Dermis microvascular lymphatic vessel endothelial cell (primary cell): ENCODE results near the gene COX5A. TPM values are rescaled to one million over a fixed set of nuclear protein-coding genes. Genes with fewer than 3 reads are reported as not detected.
"Not testable (repeated sequence)": the region's sequence is repeated elsewhere in the genome, so short reads cannot be mapped to it uniquely, and the experiment has no call there.

Experiments used
- DNase-seq, 2 donors: peaks; one replicate each; pipeline versions ENCODE4 v3.0.0 to v3.0.0-alpha.2; 2010; ENCODE audit warnings: low read depth in 2 of 2
- total RNA-seq: library from RNA; depleted of rRNA; stranded (reverse); fragments of >200 nt; gene quantifications from 2 replicates; pipeline ENCODE4 v1.2.1, GENCODE V29; 2014

The COX5A gene
- total RNA-seq, 1 donor from 2014 or later, result 57.8 TPM

- no peak for DNase-seq
These were observed 35.4 kb downstream of the COX5A start for GRCh38 chr15:74902295-74903075.

DNA sequence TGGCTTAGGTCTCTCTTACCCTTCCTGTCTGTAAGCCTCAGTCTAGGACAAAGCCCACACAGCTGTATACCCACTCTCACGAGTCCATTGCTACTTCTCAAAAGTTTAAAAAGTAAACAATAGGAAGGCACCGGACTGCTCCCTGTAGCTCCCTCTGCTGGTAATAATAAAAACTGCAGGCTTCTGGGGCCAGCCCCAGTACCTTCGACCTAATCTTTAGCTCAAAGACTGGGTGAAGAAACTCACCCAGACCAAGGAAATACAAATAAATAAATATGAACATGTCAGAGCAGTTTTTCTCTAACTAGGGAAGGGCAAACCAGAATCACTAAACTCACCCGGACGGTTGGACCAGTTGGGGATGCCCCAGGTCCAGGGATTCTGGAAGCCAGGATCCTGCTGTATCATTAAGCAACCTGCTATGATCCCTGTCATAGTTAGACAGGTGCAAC is 36.2 kb downstream of the COX5A start:
- DNase-seq, result peak in 1 of 2 donors; percentile 56

DNA sequence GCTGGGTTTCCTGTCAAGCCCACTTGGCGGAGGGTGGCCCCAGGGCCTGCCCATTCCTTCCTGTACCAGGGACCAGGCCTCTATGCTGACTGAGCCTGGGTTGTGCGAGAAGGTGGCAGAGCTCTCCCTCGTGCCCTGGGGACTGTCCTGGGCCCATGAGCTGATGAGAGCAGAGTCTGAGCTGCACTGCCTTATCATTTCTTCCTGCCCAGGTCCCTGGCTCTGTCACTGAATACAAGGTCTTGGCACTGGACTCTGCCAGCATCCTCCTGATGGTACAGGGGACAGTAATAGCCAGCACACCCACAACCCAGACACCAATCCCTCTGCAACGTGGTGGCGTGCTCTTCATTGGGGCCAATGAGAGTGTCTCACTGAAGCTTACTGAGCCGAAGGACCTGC is 40.6 kb downstream of the COX5A start:
- no peak for DNase-seq

DNA sequence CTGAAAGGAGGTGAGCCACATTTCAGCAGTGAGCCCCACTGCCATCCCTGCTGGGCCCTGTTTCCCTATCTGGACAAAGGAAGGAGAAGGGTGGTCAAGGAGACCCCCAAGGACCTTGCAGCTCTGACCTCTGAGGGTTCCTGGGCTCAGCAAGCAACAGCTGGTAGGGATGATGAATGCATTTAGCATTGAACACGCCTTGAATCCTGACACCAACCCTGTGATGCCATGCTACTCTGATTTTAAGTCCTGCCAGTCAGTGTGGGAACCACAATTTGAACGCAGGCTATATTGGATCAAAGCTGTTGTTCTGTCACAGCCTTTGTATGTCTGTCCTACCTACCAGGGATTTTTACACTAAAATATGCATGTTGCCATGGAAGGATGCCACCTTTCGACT is 41.6 kb downstream of the COX5A start:
- no peak for DNase-seq

- DNase-seq, result no peak
These were observed 42.0 kb downstream of the COX5A start for GRCh38 chr15:74895830-74896229.

DNA sequence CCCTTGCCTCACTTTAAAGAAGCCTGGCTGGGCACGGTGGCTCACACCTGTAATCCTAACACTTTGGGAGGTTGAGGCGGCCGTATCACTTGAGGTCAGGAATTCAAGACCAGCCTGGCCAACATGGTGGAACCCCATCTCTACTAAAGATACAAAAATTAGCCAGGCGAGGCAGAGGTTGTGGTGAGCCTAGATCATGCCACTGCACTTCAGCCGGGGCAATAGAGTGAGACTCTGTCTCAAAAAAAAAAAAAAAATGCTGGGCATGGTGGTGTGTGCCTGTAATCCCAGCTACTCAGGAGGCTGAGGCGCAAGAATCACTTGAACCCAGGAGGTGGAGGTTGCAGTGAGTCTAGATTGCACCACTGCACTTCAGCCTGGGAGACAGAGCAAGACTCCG is 43.5 kb downstream of the COX5A start:
- not testable (repeated sequence) for DNase-seq

DNA sequence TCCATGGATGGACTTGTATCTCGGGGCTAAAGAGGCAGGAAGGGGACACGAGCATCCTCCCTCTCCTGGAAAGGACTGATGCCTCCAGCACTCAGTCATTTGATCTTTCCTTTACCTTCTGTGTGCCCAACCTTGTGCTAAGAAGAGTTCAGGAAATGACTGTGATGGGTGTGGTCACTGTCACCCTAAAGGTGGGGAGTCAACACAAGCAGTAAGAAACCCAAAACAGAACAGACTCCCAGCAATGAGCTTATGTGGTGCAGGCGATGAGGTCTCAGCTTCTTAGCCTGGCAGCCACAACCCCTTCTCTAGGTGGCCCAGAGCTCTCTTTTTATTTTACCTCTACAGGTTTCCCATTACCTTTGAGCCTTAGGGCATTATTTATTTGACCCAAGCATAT is 44.2 kb downstream of the COX5A start:
- DNase-seq, result no peak

DNA sequence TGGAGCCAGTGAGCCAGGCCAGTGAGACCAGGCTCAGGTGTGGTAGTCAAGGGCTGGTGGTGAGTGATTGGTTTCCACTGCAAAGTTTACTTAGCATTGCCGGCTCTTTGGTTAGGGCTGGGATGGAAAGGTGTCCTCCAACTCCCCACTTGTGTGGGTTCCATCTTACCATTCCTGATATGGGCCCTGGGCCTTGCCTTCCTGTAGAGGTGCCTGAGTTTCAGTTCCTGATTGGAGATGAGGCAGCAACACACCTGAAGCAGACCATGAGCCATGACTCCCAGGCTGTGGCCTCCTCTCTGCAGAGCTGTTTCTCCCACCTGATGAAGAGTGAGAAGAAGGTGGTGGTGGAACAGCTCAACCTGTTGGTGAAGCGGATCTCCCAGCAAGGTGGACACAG is 44.9 kb downstream of the COX5A start:
- no peak for DNase-seq

DNA sequence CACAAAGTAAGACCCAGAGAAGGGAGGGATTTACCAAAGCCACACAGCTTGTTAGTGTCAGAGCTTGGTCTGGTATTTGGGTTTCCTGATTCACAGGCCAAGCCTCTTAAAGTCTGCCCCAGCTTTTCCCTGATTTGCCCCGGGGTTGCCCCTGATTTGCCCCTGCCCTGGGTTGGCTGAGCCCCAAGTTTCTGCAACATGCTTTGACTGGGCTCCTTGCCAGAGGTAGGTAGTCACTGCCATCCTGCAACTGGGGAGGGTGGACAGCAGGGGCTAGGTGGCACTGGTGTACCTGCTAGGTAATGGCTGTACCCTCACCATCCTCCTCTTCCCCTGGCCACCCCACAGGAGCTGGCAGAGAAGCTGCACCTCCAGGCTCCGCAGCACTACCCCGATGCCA is 45.6 kb downstream of the COX5A start:
- no peak for DNase-seq

GRCh38 chr15:74891469-74891868 is 46.4 kb downstream of the COX5A start:
- DNase-seq, result no peak

DNA sequence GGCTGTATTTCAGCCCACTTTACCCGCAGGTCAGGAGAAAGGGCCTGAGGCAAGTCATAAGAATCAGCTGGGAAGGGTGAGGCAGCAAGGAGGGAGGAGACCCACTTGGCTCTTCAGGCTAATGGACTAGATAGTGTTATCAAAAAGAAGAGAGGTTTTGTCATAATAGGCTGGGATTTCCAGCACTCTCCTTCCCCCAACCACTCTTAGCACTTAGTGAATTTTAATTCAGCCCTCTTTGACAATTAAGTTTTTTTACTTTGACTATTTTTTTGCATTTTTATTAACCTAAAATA is 47.3 kb downstream of the COX5A start:
- DNase-seq, result no peak

GRCh38 chr15:74889883-74890664 is 47.8 kb downstream of the COX5A start, which contains the start of gene MPI:
Gene MPI (plus strand): TSS chr15:74890042. CDS start chr15:74890074, 32 bp downstream.
- DNase-seq, result peak; percentile 42 to 85

DNA sequence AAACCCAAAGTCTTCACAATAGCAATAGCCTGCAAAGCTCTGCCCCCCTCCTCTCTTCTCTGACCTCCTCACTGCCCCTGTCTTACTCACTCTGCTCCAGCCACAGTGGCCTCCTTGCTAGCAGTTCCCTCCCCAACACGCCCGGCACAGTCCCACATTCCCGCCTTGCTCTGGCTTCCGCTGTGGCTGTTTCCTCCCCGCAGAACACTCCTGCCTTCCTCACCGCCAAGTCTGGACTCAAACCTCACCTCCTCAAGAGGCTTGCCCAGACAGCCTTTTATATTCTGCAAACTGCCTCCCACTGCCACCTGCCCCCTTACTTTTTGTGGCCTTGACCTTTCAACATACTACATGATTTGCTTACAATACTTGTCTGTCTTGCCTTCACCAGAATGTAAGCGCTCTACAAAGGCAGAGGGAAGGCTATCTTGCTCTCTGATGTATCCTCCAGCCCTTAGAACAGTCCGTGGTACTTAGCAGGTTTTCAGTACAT is 48.4 kb downstream of the COX5A start:
- DNase-seq, result peak in 1 of 2 donors; percentile 35

- DNase-seq, result no peak
These were observed 49.2 kb downstream of the COX5A start for GRCh38 chr15:74888716-74889115.

DNA sequence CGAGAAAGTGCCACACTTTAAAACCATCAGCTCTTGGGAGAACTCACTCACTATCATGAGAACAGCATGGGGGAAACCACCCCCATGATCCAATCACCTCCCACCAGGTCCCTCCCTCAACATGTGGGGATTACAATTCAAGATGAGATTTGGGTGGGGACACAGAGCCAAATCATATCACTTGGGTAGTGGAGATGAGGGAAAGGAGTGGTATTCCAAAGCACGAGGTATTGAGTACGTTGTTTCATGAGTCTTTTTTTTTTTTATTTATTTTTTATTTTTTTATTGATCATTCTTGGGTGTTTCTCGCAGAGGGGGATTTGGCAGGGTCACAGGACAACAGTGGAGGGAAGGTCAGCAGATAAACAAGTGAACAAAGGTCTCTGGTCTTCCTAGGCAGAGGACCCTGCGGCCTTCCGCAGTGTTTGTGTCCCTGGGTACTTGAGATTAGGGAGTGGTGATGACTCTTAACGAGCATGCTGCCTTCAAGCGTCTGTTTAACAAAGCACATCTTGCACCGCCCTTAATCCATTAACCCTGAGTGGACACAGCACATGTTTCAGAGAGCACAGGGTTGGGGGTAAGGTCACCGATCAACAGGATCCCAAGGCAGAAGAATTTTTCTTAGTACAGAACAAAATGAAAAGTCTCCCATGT is 50.2 kb downstream of the COX5A start:
- not testable (repeated sequence) for DNase-seq

GRCh38 chr15:74885461-74885860 is 52.4 kb downstream of the COX5A start:
- no peak for DNase-seq

- no peak for DNase-seq
These were observed 53.2 kb downstream of the COX5A start for GRCh38 chr15:74884428-74885223.

DNA sequence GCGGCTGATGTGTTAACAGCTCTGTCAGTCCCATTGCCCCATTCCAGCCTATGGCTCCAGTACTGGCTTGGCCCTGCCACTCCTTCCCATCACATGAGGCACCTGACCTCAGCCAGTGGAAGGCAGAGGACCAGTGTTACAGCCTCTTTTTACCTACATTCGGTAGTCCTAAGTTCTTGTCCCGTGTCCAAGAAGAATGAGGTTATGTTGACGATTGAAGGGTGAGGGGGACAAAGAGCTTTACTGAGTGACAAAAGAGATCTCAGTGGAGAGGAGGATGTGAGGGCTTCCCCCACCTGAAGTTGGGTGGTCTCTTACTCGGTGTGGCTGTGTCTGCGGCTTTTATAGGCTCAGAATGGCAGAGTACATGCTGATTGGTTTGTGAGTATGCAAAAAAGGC is 55.3 kb downstream of the COX5A start:
- no peak for DNase-seq

DNA sequence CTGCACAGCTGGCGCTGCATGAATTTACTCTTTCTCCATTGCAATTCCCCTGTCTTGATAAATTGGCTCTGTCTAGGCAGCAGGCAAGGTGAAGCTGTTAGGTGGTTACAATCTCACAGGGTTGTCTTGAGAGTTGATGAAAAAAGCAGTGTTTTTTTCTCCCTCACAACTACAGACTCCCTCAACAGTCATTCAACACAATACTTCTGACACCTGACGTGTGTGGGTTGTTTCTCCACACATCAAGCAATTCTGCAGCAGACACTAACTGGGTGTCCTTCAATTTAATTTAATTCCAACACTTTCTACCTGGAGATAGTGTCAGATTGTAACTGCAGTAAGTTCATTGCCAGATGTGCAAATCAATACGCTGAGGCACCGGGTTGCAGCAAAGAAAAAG is 59.6 kb downstream of the COX5A start:
- no peak for DNase-seq

GRCh38 chr15:74873756-74874424 is 64.0 kb downstream of the COX5A start:
- peak in 1 of 2 donors; percentile 23 for DNase-seq
